Fibroblast of mammary gland (primary cell): Measurements from ENCODE around the gene ABCC6.
A peak's percentile ranks its signal among the peaks of the same experiment; 100 is the strongest.

Source experiments
- DNase-seq: peaks from one replicate; pipeline ENCODE4 v3.0.0-alpha.2; 2010; ENCODE audit warnings: low read depth
- H3K4me3 ChIP-seq: 2 replicates; pipeline ENCODE4 v1.5.1; 2011; ENCODE audit warnings: low read depth, mild to moderate bottlenecking, low read length, moderate library complexity; ENCODE audit not compliant: control insufficient read depth
- CTCF ChIP-seq: conservative IDR thresholded peaks from 2 replicates; pipeline ENCODE4 v1.5.1; 2011; ENCODE audit warnings: low read depth, low read length, inconsistent platforms; ENCODE audit not compliant: control insufficient read depth, insufficient read depth

Gene ABCC6

GRCh38 chr16:16121185-16121727 lies 102.0 kb downstream of the ABCC6 start:
- DNase-seq: no peak
- H3K4me3 ChIP-seq: no peak overlapping the region
- TF ChIP-seq CTCF: no peak

- no peak for DNase-seq
- TF ChIP-seq CTCF: no peak
- no peak overlapping the region for H3K4me3 ChIP-seq
These were observed 102.7 kb downstream of the ABCC6 start for GRCh38 chr16:16120382-16121184.

- no peak for TF ChIP-seq CTCF
- no peak overlapping the region for H3K4me3 ChIP-seq
- no peak for DNase-seq
These were observed 103.3 kb downstream of the ABCC6 start for GRCh38 chr16:16120044-16120381.

- TF ChIP-seq CTCF: no peak
- DNase-seq: no peak
- no peak overlapping the region for H3K4me3 ChIP-seq
These were observed 105.0 kb downstream of the ABCC6 start for GRCh38 chr16:16118337-16118736.

- peak; percentile 44 for DNase-seq
- TF ChIP-seq CTCF: no peak
- no peak overlapping the region for H3K4me3 ChIP-seq
These were observed 106.5 kb downstream of the ABCC6 start for GRCh38 chr16:16116841-16117240.

GRCh38 chr16:16113076-16113475 lies 110.2 kb downstream of the ABCC6 start:
- DNase-seq: no peak
- H3K4me3 ChIP-seq: no peak overlapping the region
- no peak for TF ChIP-seq CTCF
